ENCODE data around the gene CCDC146. TPM values are rescaled to one million over a fixed set of nuclear protein-coding genes. Genes with fewer than 3 reads are reported as not detected.

The CCDC146 gene
- total and polyA plus RNA-seq, 2 of the 13 experiments (the other 11 are each of a cell fraction or from before 2014, with no cell fraction given), result 2.4 to 4.1 TPM

DNA sequence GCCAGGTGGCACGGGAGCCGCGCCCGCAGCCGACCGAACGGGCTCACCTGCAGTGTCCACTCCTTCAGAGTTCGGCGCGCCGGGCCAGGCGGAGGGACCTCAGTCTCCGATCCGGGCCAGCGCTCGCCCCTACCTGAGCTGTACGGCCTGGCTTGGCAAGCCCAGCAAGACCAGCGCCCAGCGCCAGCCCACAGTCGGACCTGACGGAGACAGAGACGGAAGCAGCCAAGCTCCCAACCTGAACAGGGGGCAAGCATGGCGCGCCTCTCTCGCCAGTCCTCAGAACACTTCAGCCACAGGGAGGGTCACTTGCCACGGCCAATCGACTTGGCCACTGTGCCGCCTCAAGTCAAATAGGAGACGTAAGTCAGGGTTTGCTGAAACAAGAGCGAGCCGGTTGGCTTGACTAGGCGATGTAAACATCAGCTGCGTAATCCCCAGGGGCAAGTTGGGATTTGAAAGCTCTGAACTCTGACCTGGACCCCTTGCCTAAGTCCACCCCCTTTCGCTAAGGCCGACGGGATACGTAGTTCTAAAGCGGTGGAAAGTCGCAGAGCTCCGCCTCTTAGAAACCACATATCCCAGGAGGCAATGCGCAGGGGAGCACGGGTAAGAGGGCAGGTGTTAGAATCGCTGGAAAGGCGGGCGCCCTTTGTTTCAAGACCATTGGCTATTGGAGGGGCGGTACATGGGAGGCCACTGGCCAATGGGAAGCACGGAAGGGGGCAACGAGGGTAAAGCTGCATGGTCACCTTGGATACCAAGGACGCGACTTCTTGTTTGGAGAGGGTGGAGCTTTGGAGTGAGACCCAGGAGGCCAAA is at the start of gene CCDC146 (continued):
- TF ChIP-seq YEATS4 (CRISPR knock-in tag; IDR thresholded peaks at IDR 0.05; ENCODE audit: borderline replicate concordance) (peak; percentile 61; the same call in 1 of the 2 replicates), BORCS8-MEF2B (CRISPR knock-in tag; IDR thresholded peaks at IDR 0.05) (peak; percentile 63), THAP11 (CRISPR knock-in tag; IDR thresholded peaks at IDR 0.05) (peak; percentile 98), ATF1 (CRISPR knock-in tag; IDR thresholded peaks at IDR 0.05) (peak; percentile 88), ZNF501 (CRISPR knock-in tag; IDR thresholded peaks at IDR 0.05) (peak; percentile 86), ZSCAN25 (CRISPR knock-in tag; IDR thresholded peaks at IDR 0.05) (0 out of 2 replicates have a peak, but pooled peaks have one; percentile 36), NR2F2 (IDR thresholded peaks at IDR 0.05; ENCODE audit: borderline replicate concordance, low read depth) (peak; percentile 84), KLF15 (CRISPR knock-in tag; IDR thresholded peaks at IDR 0.05; ENCODE audit: borderline replicate concordance) (0 out of 2 replicates have a peak, but pooled peaks have one; percentile 26), SP2 (CRISPR knock-in tag; IDR thresholded peaks at IDR 0.05) (peak; percentile 85), YEATS2 (CRISPR knock-in tag; IDR thresholded peaks at IDR 0.05; ENCODE audit: borderline replicate concordance) (peak; percentile 75; the same call in 1 of the 2 replicates), HOXA3 (CRISPR knock-in tag; IDR thresholded peaks at IDR 0.05) (peak; percentile 61; the same call in 1 of the 2 replicates), MXI1 (IDR thresholded peaks at IDR 0.05; ENCODE audit: borderline replicate concordance, low read depth, low read length) (peak; percentile 77; the same call in 1 of the 3 replicates), TARDBP (CRISPR knock-in tag; IDR thresholded peaks at IDR 0.05) (peak; percentile 94), TBX3 (IDR thresholded peaks at IDR 0.05; ENCODE audit: borderline replicate concordance) (peak; percentile 94), ZNF263 (CRISPR knock-in tag; IDR thresholded peaks at IDR 0.05) (peak; percentile 38; the same call in 1 of the 2 replicates), RXRB (CRISPR knock-in tag; IDR thresholded peaks at IDR 0.05; ENCODE audit: borderline replicate concordance) (peak; percentile 76), KAT8 (CRISPR knock-in tag; IDR thresholded peaks at IDR 0.05) (peak; percentile 89), ATF7-NPFF (CRISPR knock-in tag; IDR thresholded peaks at IDR 0.05; ENCODE audit: low read depth) (0 out of 2 replicates have a peak, but pooled peaks have one; percentile 22), SNAPC2 (CRISPR knock-in tag; IDR thresholded peaks at IDR 0.05) (peak; percentile 48; the same call in 1 of the 2 replicates), FOXC1 (CRISPR knock-in tag; IDR thresholded peaks at IDR 0.05; ENCODE audit: borderline replicate concordance) (peak; percentile 75; the same call in 1 of the 2 replicates), REPIN1 (CRISPR knock-in tag; IDR thresholded peaks at IDR 0.05; ENCODE audit: borderline replicate concordance, low read depth) (peak; percentile 82; the same call in 1 of the 2 replicates), HNF4G (IDR thresholded peaks at IDR 0.05; ENCODE audit: borderline replicate concordance, low read depth, low read length) (peak; percentile 64; the same call in 1 of the 2 replicates), HNF4G (CRISPR knock-in tag; IDR thresholded peaks at IDR 0.05; ENCODE audit: borderline replicate concordance, low read depth) (peak; percentile 28; the same call in 1 of the 2 replicates)
- TF ChIP-seq, protein P1, sequence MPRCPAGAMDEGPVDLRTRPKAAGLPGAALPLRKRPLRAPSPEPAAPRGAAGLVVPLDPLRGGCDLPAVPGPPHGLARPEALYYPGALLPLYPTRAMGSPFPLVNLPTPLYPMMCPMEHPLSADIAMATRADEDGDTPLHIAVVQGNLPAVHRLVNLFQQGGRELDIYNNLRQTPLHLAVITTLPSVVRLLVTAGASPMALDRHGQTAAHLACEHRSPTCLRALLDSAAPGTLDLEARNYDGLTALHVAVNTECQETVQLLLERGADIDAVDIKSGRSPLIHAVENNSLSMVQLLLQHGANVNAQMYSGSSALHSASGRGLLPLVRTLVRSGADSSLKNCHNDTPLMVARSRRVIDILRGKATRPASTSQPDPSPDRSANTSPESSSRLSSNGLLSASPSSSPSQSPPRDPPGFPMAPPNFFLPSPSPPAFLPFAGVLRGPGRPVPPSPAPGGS (CRISPR knock-in tag; IDR thresholded peaks at IDR 0.05), result 0 out of 2 replicates have a peak, but pooled peaks have one; percentile 46
- TF ChIP-seq, protein P2, sequence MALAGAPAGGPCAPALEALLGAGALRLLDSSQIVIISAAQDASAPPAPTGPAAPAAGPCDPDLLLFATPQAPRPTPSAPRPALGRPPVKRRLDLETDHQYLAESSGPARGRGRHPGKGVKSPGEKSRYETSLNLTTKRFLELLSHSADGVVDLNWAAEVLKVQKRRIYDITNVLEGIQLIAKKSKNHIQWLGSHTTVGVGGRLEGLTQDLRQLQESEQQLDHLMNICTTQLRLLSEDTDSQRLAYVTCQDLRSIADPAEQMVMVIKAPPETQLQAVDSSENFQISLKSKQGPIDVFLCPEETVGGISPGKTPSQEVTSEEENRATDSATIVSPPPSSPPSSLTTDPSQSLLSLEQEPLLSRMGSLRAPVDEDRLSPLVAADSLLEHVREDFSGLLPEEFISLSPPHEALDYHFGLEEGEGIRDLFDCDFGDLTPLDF (CRISPR knock-in tag; IDR thresholded peaks at IDR 0.05), result peak; percentile 91
